K562 (cell line): ENCODE results near the gene HSPA14.

Experiments used
- PTBP1 ChIP-seq: fragments of 200-400 bp; formaldehyde crosslinking; IDR thresholded peaks from 2 replicates; pipeline ENCODE4 v1.6.1; 2017; ENCODE audit warnings: low read depth, low read length
- ZBED1 ChIP-seq: IDR thresholded peaks from 2 replicates; pipeline ENCODE4 v1.6.1; 2014

GRCh38 chr10:14909101-14909500, 71.0 kb downstream of the HSPA14 start:
- TF ChIP-seq ZBED1: no peak
- no peak for TF ChIP-seq PTBP1
